Endothelial cell of umbilical vein (primary cell): ENCODE data around the gene WFDC13. TPM values are rescaled to one million over a fixed set of nuclear protein-coding genes. Genes with fewer than 3 reads are reported as not detected.

Experiments
- BruUV-seq: library from RNA; stranded (reverse); fragments of 400-500 nt; replicated peaks from 2 replicates; lab custom pipeline; 2021; lab: Mats Ljungman, UMichigan
- CTCF ChIA-PET: fragments of 300-600, 350-600 bp; sonication (Branson Sonifier 250); formaldehyde crosslinking; loops from one replicate; lab custom pipeline; 2021; ENCODE audit warnings: antibody characterized with exemption, inconsistent platforms; lab: Charles Lee
- POLR2A ChIA-PET: fragments of 300-600, 350-600 bp; sonication (Branson Sonifier 250); formaldehyde crosslinking; loops from one replicate; lab custom pipeline; 2021; ENCODE audit warnings: antibody characterized with exemption, inconsistent platforms; lab: Charles Lee
- DNase-seq: peaks from one replicate; pipeline ENCODE4 v3.0.0-alpha.2; 2011; ENCODE audit warnings: low read depth, low spot score
- FAIRE-seq: peaks from 2 replicates; lab custom pipeline; 2011; peaks lifted over from hg19 to GRCh38; lab: Jason Lieb, UNC
- H2AFZ ChIP-seq: 2 replicates; pipeline ENCODE4 v1.6.0; 2012; ENCODE audit warnings: low read depth, low read length, control low read depth, inconsistent platforms
- H3K27ac ChIP-seq: 2 replicates; pipeline ENCODE4 v1.5.1; 2011; ENCODE audit warnings: low read depth, mild to moderate bottlenecking, control low read depth, low read length, moderate library complexity; ENCODE audit not compliant: insufficient read depth
- H3K27me3 ChIP-seq, 2 experiments: 2 replicates each; pipeline versions ENCODE4 v1.6.0 to v1.6.1; 2011; ENCODE audit warnings: low read length in 2 of 2, mixed read lengths in 1 of 2; ENCODE audit not compliant: control insufficient read depth in 2 of 2, insufficient read depth in 2 of 2
- H3K36me3 ChIP-seq, 2 experiments: 2 replicates in 1 of 2; 3 replicates in 1 of 2; pipeline ENCODE4 v1.5.1; 2011; ENCODE audit warnings: low read length in 2 of 2, mild to moderate bottlenecking in 1 of 2, moderate library complexity in 1 of 2; ENCODE audit not compliant: control insufficient read depth in 2 of 2, insufficient read depth in 2 of 2; ENCODE audit errors: extremely low read depth in 1 of 2
- H3K4me1 ChIP-seq: 3 replicates; pipeline ENCODE4 v1.5.1; 2011; ENCODE audit warnings: mild to moderate bottlenecking, low read length; ENCODE audit not compliant: control insufficient read depth, insufficient read depth; ENCODE audit errors: extremely low read depth
- H3K4me2 ChIP-seq: 2 replicates; pipeline ENCODE4 v1.6.1; 2011; ENCODE audit warnings: low read length, control low read depth, mixed read lengths; ENCODE audit not compliant: insufficient read depth
- H3K4me3 ChIP-seq, 3 experiments: fragments of 200-600 bp in 1 of 3; sonication (generic), shearing (Covaris generic) in 1 of 3; replicated peaks in 1 of 3; 2 replicates each; pipeline ENCODE4 v1.5.1; 2011 to 2016; ENCODE audit warnings: control low read depth in 3 of 3, low read length in 3 of 3, mild to moderate bottlenecking in 2 of 3, inconsistent platforms in 1 of 3, low read depth in 1 of 3, moderate library complexity in 1 of 3; ENCODE audit not compliant: insufficient read depth in 1 of 3
- H3K79me2 ChIP-seq: 2 replicates; pipeline ENCODE4 v1.6.0; 2012; ENCODE audit warnings: low read length, inconsistent platforms; ENCODE audit not compliant: control insufficient read depth, insufficient read depth
- H3K9ac ChIP-seq: replicated peaks from 2 replicates; pipeline ENCODE3; 2011; ENCODE audit warnings: low read length, control low read depth; ENCODE audit not compliant: insufficient read depth; ENCODE audit errors: extremely low read depth
- H3K9me1 ChIP-seq: replicated peaks from 3 replicates; pipeline ENCODE4 v1.6.0; 2011; ENCODE audit warnings: mild to moderate bottlenecking, low read length; ENCODE audit not compliant: control insufficient read depth, insufficient read depth; ENCODE audit errors: extremely low read depth
- H3K9me3 ChIP-seq: replicated peaks from 2 replicates; pipeline ENCODE4 v1.5.1; 2012; ENCODE audit warnings: low read length, inconsistent platforms; ENCODE audit not compliant: control insufficient read depth, insufficient read depth
- H4K20me1 ChIP-seq: replicated peaks from 2 replicates; pipeline ENCODE3; 2011; ENCODE audit warnings: mild to moderate bottlenecking, low read length; ENCODE audit not compliant: control insufficient read depth, insufficient read depth; ENCODE audit errors: extremely low read depth
- FOS ChIP-seq: IDR thresholded peaks from 2 replicates; pipeline ENCODE4 v1.6.1; 2011; ENCODE audit warnings: mild to moderate bottlenecking, low read length, moderate library complexity, borderline replicate concordance; ENCODE audit not compliant: insufficient read depth
- GATA2 ChIP-seq: IDR thresholded peaks from 2 replicates; pipeline ENCODE4 v1.7.0; 2011; ENCODE audit warnings: low read depth, mild to moderate bottlenecking, moderate library complexity, mixed read lengths, low read length; ENCODE audit not compliant: insufficient read length, insufficient read depth
- MYC ChIP-seq: IDR thresholded peaks from one replicate; pipeline ENCODE4 v1.6.1; 2011; ENCODE audit warnings: mild to moderate bottlenecking, low read depth, low read length
- POLR2A ChIP-seq: IDR thresholded peaks from 2 replicates; pipeline ENCODE4 v1.6.1; 2012; ENCODE audit warnings: low read depth, mild to moderate bottlenecking, control low read depth, low read length
- POLR2AphosphoS5 ChIP-seq: IDR thresholded peaks from 2 replicates; pipeline ENCODE4 v1.6.1; 2012; ENCODE audit warnings: low read depth, mild to moderate bottlenecking, control low read depth, low read length, moderate library complexity; ENCODE audit not compliant: insufficient read depth
- dilution Hi-C: fragments of 300-500 bp; cut with MboI; formaldehyde crosslinking; loops from one replicate; pipeline ENCODE4 v1.15.0; 2019; ENCODE audit warnings: low sequenced_read_pairs; ENCODE audit not compliant: extremely low pct_ligation_motif_present
- intact Hi-C: fragments of 100-400 bp; cut with micrococcal nuclease; formaldehyde crosslinking; loops from one replicate; pipeline ENCODE4 v1.10.0; 2022
- polyA plus RNA-seq, 4 experiments: library from polyadenylated mRNA; depleted of rRNA in 3 of 4; stranded (reverse) in 3 of 4; unstranded in 1 of 4; fragments of >200 nt; gene quantifications; 2 replicates each; pipeline versions ENCODE4 v1.2.1 to v1.2.3, GENCODE V29; 2011 to 2012; ENCODE audit warnings: missing spikeins in 1 of 4
- total RNA-seq: library from RNA; stranded (reverse); gene quantifications from 2 replicates; pipeline ENCODE4 v1.2.3, GENCODE V29; 2021
- TF ChIP-seq, protein P1 (sequence below), 2 donors: IDR thresholded peaks; 1 replicate in 1 of 2; 2 replicates in 1 of 2; pipeline ENCODE4 v1.5.1; 2011; ENCODE audit warnings: low read length in 2 of 2, mild to moderate bottlenecking in 2 of 2, moderate library complexity in 2 of 2, control low read depth in 1 of 2, inconsistent platforms in 1 of 2, low read depth in 1 of 2; ENCODE audit not compliant: insufficient read depth in 1 of 2; ENCODE audit errors: extremely low read depth in 1 of 2
- TF ChIP-seq, protein P2 (sequence below): IDR thresholded peaks from 2 replicates; pipeline ENCODE4 v1.6.1; 2011; ENCODE audit not compliant: insufficient read depth, insufficient read length

The WFDC13 gene
- total and polyA plus RNA-seq, 2 donors (not counting 3 experiments of a cell fraction or from before 2014, with no cell fraction given): not detected

DNA sequence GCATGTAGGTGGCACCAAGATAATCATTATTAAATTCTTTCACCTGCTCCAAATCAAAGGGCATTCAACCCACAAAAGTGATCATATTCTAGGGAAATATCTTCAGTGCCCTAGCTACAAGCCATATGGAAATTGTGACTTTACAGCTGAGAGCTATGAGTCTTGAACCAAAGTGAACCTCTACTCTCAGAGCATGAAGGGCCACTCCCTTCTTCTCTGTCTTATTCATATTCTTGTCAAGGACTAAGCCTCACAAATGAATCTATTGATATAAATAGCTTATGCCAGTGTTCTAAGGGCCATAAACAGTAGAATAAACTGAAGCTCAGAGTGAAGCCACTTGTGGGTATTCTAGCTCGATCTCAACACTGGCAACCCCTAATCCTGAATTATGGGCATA lies 49.9 kb downstream of the WFDC13 start:
- DNase-seq (no peak), FAIRE-seq (no peak)
- Histone ChIP-seq H3K9me3 (no peaks in the 10 kb centered on the region), H3K4me3 (no peak overlapping the region), H3K27me3 (peaks cover 5 to 7% of the 10 kb centered on the region in 2 experiments), H3K9me1 (no peaks in the 10 kb centered on the region), H3K4me2 (no peak overlapping the region), H3K36me3 (no peaks in the 10 kb centered on the region), H3K4me1 (no peaks in the 10 kb centered on the region), H2AFZ (no peak overlapping the region), H4K20me1 (no peaks in the 10 kb centered on the region), H3K9ac (no peak overlapping the region), H3K79me2 (no peaks in the 10 kb centered on the region), H3K27ac (no peak overlapping the region)
- ChIA-PET POLR2A (no interaction called here), CTCF (interaction anchor here (1.5 to 1.6 kb wide), 2 partner anchors 19 to 640 kb away, joined by 4 to 8 read pairs; no protein-coding TSS in a partner anchor)
- dilution Hi-C loops: no loop called here
- TF ChIP-seq GATA2 (no peak), POLR2A (no peak), MYC (no peak)
- TF ChIP-seq, protein P1, sequence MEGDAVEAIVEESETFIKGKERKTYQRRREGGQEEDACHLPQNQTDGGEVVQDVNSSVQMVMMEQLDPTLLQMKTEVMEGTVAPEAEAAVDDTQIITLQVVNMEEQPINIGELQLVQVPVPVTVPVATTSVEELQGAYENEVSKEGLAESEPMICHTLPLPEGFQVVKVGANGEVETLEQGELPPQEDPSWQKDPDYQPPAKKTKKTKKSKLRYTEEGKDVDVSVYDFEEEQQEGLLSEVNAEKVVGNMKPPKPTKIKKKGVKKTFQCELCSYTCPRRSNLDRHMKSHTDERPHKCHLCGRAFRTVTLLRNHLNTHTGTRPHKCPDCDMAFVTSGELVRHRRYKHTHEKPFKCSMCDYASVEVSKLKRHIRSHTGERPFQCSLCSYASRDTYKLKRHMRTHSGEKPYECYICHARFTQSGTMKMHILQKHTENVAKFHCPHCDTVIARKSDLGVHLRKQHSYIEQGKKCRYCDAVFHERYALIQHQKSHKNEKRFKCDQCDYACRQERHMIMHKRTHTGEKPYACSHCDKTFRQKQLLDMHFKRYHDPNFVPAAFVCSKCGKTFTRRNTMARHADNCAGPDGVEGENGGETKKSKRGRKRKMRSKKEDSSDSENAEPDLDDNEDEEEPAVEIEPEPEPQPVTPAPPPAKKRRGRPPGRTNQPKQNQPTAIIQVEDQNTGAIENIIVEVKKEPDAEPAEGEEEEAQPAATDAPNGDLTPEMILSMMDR (IDR thresholded peaks at IDR 0.05; ENCODE audit: extremely low read depth in 1 of 2, insufficient read depth in 1 of 2, low read depth in 1 of 2, low read length in 2 of 2): no peak
- intact Hi-C loops: no loop called here
- no TSS peak for BruUV-seq

DNA sequence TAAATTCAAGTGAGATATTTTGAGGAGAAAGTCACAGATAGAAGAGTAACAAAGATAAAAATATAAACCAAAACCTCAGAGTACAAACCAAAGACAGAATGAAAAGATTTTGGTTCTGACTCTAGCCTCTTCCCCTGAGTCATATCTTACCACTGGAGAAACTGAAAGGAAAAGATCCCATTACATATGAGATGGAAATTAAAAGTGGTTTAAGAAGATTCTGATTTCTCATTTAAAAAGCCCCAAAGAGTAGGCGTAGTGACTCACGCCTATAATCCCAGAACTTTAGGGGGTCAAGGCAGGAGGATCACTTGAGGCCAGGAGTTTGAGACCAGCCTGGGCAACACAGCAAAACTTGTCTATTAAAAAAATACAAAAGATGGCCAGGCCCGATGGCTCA lies 50.9 kb downstream of the WFDC13 start:
- Histone ChIP-seq H3K4me1 (no peaks in the 10 kb centered on the region), H3K27me3 (peaks cover 5 to 7% of the 10 kb centered on the region in 2 experiments), H3K4me2 (no peak overlapping the region), H3K27ac (no peak overlapping the region), H3K9me1 (no peaks in the 10 kb centered on the region), H2AFZ (no peak overlapping the region), H3K79me2 (no peaks in the 10 kb centered on the region), H3K9ac (no peak overlapping the region), H3K4me3 (no peak overlapping the region), H4K20me1 (no peaks in the 10 kb centered on the region), H3K36me3 (no peaks in the 10 kb centered on the region), H3K9me3 (no peaks in the 10 kb centered on the region)
- ChIA-PET CTCF (no interaction called here), POLR2A (no interaction called here)
- dilution Hi-C loops (no loop called here), intact Hi-C loops (no loop called here)
- no TSS peak for BruUV-seq
- TF ChIP-seq, protein P2, sequence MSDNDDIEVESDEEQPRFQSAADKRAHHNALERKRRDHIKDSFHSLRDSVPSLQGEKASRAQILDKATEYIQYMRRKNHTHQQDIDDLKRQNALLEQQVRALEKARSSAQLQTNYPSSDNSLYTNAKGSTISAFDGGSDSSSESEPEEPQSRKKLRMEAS: no peak
- TF ChIP-seq FOS: no peak
- TF ChIP-seq POLR2A: no peak
- TF ChIP-seq POLR2AphosphoS5: no peak
- DNase-seq (no peak), FAIRE-seq (no peak)
